HG03135 (cell line): Measurements from ENCODE around the gene THEM5.

ENCODE experiments used
- ATAC-seq: cut with Tn5 transposase; IDR thresholded peaks from one replicate; pipeline ENCODE4 v1.9.1; 2021; ENCODE audit warnings: mild to moderate bottlenecking, moderate library complexity; ENCODE audit not compliant: unreplicated experiment

Gene THEM5

GRCh38 chr1:151840421-151840820, 13.1 kb downstream of the THEM5 start:
- no peak for ATAC-seq

GRCh38 chr1:151839457-151840403, 13.8 kb downstream of the THEM5 start, which contains the start of gene C2CD4D:
Gene C2CD4D (minus strand): TSS chr1:151839820. CDS start chr1:151838989, 831 bp downstream.
- no peak for ATAC-seq

DNA sequence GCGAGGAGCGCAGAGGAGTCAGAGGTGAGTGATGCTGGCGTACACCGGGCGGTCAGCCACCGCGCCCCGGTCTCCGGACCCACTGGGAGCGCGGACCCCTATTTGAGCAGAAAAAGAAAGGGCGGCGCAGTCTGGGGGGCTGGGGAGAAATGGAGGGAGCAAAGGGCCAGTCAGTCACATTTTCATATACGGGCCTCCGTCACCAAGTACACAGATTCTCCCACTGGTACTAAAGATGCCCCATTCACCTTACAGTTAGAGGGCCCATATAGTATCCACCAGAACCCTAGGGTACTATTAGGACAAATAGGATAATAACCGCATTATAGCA, 14.5 kb downstream of the THEM5 start:
- no peak for ATAC-seq

- ATAC-seq = no peak
These were observed 15.1 kb downstream of the THEM5 start for GRCh38 chr1:151838222-151839081.

GRCh38 chr1:151837884-151838221, 15.7 kb downstream of the THEM5 start:
- ATAC-seq = no peak

- no peak for ATAC-seq
These were observed 16.3 kb downstream of the THEM5 start for GRCh38 chr1:151837197-151837596.

GRCh38 chr1:151835596-151835995, 17.9 kb downstream of the THEM5 start:
- no peak for ATAC-seq

DNA sequence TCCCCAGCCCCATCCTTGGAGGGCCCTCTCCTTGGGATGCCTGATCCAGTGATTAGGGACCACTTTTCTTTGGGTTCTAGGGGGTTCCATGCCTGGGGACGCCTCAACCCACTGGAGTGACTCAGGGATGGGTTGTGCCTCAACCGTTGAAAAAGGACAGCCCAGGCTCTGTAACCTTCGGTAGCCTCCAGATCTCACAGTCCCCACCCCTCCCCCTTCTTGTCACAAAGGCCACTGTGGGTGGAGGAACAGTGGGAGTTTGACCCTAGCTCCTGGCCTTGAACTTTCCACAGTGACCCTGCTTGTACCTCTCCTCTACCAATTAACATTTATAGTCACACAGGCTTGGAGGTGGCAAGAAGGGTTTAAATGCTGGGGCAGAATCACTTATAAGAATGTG, 19.3 kb downstream of the THEM5 start:
- ATAC-seq = no peak

DNA sequence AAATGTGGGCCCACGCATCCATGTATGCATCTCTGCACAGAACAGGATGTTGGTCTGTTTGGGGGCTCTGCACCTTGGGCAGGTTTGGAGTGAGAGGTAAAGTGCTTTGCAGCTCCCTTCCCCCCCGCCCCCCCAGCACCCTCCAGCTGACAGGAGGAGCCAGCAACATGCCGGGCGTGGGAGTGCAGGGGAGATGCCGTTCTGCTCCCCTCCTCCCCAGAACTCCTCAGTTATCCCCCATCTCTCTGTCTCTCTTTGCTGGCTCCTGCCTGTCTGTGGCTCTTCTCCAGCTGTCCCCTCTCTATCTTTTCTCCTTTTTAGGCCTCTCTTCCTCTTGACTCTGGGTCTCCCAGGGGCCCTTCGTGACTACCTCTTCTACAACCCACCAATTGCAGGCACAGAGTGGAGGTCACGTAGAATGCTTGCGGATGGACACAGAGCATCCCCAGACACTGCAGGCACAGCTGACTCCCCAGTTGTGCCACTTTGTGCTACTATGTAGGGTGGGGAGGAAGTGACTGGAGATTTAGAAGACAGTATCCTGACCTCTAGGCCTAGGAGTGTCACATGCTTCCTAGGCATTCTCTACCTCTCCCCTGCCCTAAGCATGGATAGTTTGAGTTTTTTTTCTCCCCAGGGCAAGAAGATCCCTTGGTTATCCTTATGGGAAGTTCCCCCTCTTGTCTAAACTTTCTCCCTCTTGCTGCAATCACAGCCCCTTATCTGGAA, 20.2 kb downstream of the THEM5 start:
- no peak for ATAC-seq

DNA sequence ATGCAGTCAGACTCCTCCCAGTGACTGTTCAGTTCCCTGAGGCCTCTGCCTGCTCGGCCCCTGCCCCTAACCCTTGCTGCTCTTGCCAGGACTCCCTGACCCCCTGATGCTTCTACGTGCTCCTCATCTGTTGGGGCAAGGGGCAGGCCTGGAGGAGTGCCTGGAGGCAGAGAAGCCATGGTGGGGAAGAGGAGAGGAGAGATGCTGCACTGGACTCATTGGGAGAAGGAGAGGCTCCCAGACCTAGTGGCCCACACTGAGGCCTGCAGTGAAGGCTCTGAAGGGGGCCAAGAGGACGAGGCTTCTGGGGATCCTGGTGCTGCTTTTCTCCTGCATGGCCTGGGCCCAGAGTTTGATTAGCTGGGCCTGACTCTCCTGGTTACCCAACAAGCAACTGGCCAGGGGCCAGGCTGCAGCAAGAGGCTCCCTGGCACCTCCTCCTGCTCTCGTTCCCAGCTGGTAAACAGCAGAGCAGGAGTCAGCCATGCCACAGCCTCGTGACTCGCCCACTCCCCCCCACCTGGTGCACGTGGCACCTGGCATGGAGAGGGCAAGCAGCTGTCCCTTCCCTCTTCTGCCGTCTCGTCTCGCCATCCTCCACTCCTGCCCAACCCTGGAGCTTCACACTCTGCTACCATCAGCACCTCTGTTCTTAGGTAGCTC, 21.1 kb downstream of the THEM5 start:
- no peak for ATAC-seq

- ATAC-seq = no peak
These were observed 21.9 kb downstream of the THEM5 start, which contains the start of gene RORC for GRCh38 chr1:151831605-151832004. Gene RORC (minus strand): TSS chr1:151831802. CDS start chr1:151831764, 38 bp downstream.

DNA sequence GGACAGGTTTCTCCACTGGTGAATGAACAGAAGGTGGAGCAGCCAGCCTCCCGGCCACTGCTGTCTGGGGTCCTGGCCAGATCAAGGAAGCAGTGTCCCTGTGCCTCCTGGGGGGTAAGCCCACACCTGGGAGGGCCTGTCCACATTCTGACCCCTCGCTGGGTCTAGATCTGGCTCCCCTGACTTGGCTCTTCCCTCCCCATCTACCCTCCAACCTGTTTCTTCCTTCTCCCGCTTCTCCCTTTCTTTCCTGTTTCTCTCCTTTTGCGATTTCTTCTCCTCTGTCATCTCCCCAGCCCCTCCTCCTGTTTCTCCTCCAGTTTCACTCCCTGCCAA, 22.3 kb downstream of the THEM5 start:
- ATAC-seq = no peak

DNA sequence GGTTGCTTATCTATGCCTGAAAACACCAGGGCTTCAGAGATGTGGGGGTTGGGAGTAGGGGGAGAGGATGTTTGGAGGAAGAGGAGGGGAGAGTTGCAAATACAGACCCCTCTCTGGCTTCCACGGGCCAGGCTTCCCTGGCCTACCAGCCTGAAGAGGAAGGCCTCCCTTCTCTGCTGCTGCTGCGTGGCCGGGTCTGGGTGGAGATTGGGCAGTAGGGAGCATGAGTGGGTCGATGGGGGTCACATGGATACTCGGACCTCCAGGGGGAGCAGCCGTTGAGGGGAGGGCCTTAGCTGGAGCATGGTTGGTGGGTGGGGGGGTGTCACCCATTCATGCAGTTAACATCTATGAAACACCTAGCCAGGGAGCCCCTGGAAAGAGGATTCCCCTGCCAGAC, 23.5 kb downstream of the THEM5 start:
- no peak for ATAC-seq

GRCh38 chr1:151829352-151830046, 24.0 kb downstream of the THEM5 start:
- no peak for ATAC-seq

- ATAC-seq = no peak
These were observed 24.6 kb downstream of the THEM5 start for GRCh38 chr1:151828921-151829320.

- no peak for ATAC-seq
These were observed 25.7 kb downstream of the THEM5 start for GRCh38 chr1:151827853-151828252.

DNA sequence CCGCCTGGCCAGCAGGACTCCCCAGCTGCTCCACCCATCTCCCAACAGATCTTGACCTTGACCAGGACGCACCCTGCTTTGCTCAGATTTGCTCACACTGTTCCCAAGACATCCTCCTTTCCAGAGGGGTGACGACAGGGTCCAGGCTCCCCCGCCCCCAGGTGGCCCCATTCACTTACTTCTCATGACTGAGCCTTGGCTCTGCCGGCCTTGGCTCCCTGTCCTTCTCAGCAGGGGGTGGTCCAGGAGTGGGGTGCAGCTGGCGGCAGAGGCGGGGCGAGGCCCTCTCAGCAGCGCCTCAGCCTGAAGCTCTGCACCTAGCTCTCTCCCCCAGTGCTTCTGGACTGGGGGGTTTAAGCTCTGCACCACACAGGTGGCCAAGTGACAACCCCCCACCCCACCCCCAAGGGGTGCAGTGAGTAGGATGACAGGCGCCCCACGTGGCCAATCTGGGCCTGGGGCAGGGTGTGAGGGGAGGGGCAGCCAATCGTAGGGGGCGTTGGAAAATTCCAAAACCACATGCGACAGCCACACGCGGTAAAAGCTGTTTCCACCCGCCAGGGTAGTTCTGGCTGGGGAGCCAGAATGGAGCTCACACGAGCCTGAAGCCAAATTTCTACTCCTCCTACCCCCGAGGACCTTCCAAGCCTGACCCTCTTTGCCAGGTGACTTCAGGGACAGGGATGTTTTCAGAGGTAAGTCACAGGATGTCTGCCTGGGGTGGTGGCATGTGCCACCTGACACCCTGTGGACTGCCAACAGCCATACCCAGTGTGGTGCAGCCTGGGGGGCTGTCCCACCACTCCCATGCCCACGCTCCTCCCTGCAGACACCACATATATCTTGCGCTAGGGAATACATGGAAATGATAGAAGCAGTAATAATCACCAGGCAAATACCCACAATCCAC, 27.5 kb downstream of the THEM5 start:
- ATAC-seq = no peak

DNA sequence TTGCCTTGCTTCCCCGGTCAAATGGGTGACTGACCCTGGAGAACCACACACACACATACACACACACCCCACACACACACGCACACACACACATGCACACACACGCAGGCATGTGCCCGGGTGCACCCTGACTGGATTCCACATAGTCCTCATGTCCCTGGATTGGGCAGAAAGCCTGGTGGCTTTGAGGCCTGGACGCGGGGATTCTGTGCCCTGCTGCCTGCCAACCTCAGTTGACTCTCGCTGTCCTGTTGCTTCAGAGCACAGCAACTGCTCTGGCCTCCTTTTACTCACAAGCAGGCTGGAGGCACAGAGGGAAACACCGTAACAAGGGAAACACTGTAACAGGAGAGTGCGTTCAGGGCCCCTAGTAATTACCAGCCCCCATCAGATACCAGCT, 28.3 kb downstream of the THEM5 start:
- no peak for ATAC-seq

- ATAC-seq = no peak
These were observed 30.3 kb downstream of the THEM5 start for GRCh38 chr1:151823175-151823574.
